NB4 (cell line): ENCODE data around the gene CHCHD4.
"Not testable (repeated sequence)": the region's sequence is repeated elsewhere in the genome, so short reads cannot be mapped to it uniquely, and the experiment has no call there.

Experiments
- DNase-seq: peaks from one replicate; pipeline ENCODE4 v3.0.0; 2010; ENCODE audit warnings: low read depth
- H3K4me3 ChIP-seq: one replicate; pipeline ENCODE4 v1.5.1; 2011; ENCODE audit warnings: mild to moderate bottlenecking, low read depth, low read length, moderate library complexity
- MYC ChIP-seq: IDR thresholded peaks from 2 replicates; pipeline ENCODE4 v1.6.1; 2011; ENCODE audit warnings: low read depth, low read length
- POLR2A ChIP-seq: IDR thresholded peaks from 2 replicates; pipeline ENCODE4 v1.6.1; 2011; ENCODE audit warnings: mild to moderate bottlenecking; ENCODE audit not compliant: insufficient read length; ENCODE audit errors: extremely low read depth
- TF ChIP-seq, protein P1 (sequence below): IDR thresholded peaks from one replicate; pipeline ENCODE4 v1.5.1; 2012; ENCODE audit warnings: low read depth, low read length
- TF ChIP-seq, protein P2 (sequence below): IDR thresholded peaks from 2 replicates; pipeline ENCODE4 v1.6.1; 2011; ENCODE audit warnings: low read depth, low read length

The CHCHD4 gene

DNA sequence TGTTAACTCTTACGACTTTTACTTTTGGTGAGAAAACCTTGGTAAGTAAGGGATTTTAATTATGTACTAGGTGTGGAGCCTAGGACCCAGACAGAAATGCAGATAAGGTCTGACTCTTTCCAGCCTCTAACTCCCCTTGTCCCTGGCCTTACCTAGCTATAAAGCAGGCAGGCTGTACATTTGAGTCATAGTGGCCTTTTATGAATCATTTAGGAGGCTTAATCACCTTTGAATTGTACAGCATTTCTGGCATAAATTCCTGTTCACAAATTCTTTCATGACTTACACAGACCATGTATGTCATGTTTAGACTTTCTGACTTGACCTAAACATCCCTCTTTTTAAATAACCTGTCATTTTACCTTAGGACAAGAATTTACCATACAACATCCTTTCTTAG, 47.4 kb downstream of the CHCHD4 start:
- no peak for DNase-seq
- H3K4me3 ChIP-seq, result no peak overlapping the region
- TF ChIP-seq POLR2A, result no peak
- TF ChIP-seq, protein P1, sequence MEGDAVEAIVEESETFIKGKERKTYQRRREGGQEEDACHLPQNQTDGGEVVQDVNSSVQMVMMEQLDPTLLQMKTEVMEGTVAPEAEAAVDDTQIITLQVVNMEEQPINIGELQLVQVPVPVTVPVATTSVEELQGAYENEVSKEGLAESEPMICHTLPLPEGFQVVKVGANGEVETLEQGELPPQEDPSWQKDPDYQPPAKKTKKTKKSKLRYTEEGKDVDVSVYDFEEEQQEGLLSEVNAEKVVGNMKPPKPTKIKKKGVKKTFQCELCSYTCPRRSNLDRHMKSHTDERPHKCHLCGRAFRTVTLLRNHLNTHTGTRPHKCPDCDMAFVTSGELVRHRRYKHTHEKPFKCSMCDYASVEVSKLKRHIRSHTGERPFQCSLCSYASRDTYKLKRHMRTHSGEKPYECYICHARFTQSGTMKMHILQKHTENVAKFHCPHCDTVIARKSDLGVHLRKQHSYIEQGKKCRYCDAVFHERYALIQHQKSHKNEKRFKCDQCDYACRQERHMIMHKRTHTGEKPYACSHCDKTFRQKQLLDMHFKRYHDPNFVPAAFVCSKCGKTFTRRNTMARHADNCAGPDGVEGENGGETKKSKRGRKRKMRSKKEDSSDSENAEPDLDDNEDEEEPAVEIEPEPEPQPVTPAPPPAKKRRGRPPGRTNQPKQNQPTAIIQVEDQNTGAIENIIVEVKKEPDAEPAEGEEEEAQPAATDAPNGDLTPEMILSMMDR, result no peak

DNA sequence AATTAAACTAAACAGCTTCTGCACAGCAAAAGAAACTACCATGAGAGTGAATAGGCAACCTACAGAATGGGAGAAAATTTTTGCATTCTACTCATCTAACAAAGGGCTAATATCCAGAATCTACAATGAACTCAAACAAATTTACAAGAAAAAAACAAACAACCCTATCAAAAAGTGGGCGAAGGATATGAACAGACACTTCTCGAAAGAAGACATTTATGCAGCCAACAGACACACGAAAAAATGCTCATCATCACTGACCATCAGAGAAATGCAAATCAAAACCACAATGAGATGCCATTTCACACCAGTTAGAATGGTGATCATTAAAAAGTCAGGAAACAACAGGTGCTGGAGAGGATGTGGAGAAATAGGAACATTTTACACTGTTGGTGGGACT, 49.4 kb downstream of the CHCHD4 start:
- not testable (repeated sequence) for H3K4me3 ChIP-seq, DNase-seq

DNA sequence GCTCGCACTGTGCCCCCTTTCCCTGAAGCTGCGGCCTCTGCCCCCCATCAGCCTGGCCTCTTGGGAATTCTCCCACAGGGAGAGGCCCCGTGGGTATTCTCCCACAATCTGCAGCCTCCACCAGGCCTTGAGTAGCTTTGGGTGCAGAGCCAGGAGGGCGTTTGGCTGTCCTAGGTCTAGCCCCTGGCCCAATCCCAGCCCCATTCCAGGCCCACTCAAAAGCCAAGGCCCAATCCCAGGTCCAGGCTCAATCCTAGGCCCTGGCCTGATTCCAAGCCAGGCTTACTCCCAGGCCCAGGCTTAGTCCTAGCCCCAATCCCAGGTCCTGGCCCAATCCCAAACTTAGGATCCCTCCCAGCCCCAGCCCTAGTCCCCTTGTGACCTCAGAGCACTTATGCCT, 59.8 kb downstream of the CHCHD4 start:
- H3K4me3 ChIP-seq, result no peak overlapping the region
- no peak for DNase-seq
- TF ChIP-seq, protein P2, sequence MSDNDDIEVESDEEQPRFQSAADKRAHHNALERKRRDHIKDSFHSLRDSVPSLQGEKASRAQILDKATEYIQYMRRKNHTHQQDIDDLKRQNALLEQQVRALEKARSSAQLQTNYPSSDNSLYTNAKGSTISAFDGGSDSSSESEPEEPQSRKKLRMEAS, result no peak
- TF ChIP-seq, protein P1, result no peak
- TF ChIP-seq MYC (no peak), POLR2A (no peak)

DNA sequence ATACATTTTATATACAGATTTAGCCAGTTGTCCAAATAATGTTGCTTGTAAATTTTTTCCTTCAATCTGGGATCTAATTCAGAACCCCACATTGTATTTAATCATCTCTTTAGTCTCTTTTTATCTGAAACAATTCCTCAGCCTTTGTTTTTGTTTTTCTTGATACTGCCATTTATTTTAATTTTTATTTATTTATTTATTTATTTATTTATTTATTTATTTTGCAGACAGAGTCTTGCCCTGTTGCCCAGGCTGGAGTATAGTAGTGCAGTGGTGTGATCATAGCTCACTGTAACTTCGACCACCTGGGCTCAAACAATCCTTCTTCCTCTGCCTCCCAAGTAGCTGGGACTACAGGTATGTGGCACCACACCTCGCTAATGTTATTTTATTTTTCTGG, 61.5 kb downstream of the CHCHD4 start:
- TF ChIP-seq POLR2A (no peak), MYC (no peak)
- TF ChIP-seq, protein P1, result no peak
- TF ChIP-seq, protein P2, result no peak
- no peak overlapping the region for H3K4me3 ChIP-seq
- no peak for DNase-seq
